SKM-1 treated with dmso at 0.1 percent for 144 hours (cell line): ENCODE results near the gene STK4.
"Not testable (repeated sequence)": the region's sequence is repeated elsewhere in the genome, so short reads cannot be mapped to it uniquely, and the experiment has no call there.

Source experiments
- DNase-seq: peaks from one replicate; lab custom pipeline; 2025; ENCODE audit not compliant: unreplicated experiment; lab: John Stamatoyannopoulos, UW

STK4 gene

DNA sequence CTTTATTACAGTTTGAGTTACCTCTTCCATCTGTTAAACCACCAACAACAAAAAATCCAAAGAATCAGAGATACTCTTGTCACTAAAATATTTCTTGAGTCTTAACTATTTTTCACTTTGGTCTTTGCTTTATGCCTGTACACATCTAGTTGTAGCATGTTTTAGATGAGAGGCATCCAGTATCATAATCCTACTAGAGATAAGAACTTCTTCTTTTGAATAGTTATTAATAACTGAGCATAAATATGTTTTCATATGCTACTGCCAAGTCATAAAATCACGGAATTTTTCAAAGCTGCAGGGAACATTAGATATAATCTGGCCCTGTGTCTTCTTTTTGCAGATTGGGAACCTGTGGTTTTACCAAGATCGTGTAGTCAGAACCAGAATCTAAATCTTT, 55.3 kb downstream of the STK4 start:
- DNase-seq = no peak

DNA sequence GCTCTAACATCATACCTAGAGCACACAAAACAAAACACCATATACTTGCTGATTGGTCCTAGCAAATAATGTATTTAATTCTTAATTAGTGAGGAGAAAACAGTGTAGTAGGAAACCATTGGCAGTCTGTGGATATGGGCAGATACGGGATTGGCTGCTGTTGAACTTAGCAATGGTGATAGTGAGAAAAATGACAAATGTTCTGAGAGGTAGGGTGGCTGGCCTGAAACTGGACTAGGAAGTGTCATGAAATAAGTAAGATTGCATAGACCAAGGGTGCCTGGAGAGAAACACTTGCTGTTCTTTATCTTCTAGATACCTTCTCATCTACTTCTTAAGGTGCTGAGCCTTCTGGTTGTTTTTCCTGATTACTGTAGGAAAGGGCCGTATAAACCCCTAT, 56.8 kb downstream of the STK4 start:
- DNase-seq = not testable (repeated sequence)

DNA sequence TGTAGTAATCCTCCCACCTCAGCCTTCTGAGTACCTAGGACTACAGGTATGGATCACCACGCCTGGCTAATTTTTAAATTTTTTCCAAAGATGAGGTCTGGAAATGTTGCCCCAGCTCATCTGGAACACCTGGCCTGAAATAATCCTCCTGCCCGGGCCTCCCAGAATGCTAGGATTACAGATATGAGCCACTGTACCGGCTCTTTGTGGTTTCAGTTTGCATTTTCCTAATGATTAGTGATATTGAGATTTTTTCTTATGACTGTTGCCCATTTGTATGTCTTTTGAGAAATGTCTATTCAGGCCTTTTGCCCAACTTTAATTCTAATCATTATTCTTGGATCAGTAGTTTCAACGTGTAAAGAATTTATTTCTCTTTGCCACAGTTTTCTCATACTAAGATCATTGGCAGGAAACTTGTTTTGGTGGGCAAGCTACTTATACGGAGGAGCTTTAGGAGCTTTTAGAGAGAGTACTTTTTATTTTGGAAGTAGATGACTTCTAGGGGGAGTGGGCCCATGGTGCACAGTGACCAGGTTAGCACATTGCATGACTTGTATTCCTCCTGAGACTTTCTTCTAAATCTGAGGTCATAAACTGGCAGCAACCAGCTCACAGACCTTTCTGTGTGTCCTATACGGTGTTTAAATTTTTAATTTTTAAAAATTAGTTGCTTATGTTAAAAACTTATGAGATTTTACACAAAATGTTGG, 62.3 kb downstream of the STK4 start:
- no peak for DNase-seq

DNA sequence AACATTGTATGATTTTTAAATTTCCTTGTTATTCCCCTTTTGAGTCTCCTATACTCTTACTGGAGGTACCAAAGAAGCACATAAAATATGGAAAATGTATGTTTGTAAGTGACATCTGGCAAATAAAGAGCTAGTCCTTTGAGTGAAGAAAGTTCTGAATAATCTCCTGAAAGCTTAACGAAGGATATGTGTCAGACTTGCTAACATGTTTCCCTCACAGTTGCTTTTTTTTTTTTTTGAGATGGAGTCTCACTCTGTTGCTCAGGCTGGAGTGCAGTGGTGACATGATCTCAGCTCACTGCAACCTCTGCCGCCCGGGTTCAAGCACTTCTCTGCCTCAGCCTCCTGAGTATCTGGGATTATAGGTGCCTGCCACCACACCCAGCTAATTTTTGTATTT, 63.6 kb downstream of the STK4 start:
- no peak for DNase-seq

DNA sequence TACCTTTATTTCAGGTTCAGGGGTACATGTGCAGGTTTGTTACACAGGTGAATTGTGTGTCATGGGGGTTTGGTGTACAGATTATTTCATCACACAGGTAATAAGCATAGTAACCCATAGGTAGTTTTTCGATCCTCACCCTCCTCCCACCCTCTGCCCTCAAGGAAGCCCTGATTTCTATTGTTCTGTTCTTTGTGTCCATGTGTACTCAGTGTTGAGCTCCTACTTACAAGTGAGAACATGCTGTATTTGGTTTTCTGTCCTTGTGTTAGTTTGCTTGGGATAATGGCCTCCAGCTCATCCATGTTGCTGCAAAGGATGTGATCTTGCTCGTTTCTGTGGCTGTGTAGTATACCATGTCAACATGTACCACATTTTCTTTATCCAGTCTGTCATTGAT, 66.0 kb downstream of the STK4 start:
- no peak for DNase-seq

DNA sequence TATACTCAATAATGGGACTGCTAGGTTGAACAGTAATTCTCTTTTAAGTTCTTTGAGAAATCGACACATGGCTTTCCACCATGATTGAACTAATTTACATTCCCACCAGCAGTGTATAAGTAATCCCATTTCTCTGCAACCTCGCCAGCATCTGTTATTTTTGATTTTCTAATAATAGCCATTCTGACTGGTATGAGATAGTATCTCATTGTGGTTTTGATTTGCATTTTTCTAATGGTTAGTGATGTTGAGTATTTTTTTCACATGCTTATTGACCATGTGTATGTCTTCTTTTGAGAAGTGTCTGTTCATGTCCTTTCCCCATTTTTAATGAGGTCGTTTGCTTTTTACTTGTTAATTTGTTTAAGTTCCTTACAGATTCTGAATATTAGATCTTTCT, 66.5 kb downstream of the STK4 start:
- DNase-seq = no peak

DNA sequence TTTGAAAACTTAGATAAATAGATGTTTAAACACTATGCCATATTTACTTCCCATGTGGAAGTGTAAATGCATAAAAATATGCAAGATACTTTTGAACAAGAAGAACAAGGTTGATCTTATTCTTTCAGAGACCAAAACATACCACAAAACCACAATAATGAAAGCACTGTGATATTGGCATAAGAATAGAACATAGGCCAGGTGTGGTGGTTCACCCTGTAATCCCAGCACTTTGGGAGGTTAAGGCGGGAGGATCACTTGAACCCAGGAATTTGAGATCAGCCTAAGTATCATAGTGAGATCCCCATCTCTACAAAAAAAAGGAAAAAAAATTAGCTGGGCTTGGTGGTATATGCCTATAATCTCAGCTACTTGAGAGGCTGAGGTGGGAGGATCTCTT, 68.1 kb downstream of the STK4 start:
- DNase-seq = no peak

DNA sequence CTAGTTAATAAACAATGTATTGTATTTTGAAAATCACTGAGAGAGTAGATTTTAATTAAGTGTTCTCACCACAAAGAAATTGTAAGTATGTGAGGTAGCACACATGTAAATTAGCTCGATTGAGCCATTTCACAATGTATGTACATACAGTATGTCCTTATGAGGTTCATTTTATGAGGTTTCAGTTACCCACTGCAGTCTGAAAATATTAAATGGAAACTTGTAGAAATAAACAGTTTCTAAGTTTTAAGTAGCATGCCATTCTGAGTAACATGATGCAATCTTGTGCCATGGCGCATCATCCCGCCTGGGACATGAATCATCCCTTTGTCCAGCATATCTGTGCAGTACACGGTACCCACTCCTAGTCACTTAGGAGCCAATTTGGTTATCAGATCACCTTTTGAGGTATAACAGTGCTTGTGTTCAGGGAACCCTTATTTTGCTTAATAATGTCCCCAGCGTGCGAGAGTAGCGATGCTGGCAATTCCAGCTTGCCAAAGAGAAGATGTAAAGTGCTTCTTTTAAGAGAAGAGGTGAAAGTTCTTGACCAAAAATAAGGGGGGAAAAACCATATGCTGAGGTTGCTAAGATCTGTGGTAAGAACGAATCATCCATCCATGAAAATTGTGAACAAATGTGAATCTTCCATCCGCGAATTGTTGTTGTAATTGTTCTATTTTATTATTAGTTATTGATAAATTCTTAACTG, 69.9 kb downstream of the STK4 start:
- DNase-seq = no peak

DNA sequence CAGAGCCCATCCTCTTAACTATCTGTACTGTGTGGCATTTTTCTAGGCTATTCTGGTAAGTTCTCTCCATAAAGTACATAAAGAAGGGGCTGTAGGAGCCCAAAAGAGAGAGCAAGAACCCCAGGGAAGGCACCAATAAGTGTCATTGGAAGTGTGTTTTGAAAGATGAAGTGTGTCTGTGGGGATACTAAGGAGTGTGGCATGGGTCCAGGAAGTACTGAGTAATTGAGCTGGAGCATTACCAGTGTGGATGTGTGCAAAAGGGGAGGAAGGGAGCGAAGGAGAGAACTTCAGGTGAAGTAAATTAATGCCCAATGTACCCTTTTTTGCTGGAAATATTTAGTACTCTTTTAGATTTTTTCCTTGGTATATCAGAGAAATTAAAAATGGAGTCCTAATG, 70.7 kb downstream of the STK4 start:
- DNase-seq = no peak

DNA sequence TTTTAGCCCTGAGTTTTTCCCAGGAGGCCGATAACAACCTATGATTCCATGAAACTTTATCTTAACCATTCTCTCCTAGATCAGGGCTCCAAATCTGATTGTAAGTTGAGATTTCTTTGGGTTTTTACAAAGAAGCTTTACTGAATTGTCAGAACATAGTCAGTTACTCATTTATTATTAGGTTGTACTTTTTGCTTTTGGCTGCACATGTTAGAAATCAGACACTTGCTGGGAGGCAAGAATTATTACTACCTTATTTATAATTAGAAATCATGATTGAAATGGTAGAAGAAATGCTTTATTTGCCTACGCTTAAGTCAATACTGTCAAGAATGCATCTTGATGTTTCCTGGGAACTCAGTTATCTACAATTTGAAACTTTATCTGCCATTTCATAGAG, 71.3 kb downstream of the STK4 start:
- no peak for DNase-seq

DNA sequence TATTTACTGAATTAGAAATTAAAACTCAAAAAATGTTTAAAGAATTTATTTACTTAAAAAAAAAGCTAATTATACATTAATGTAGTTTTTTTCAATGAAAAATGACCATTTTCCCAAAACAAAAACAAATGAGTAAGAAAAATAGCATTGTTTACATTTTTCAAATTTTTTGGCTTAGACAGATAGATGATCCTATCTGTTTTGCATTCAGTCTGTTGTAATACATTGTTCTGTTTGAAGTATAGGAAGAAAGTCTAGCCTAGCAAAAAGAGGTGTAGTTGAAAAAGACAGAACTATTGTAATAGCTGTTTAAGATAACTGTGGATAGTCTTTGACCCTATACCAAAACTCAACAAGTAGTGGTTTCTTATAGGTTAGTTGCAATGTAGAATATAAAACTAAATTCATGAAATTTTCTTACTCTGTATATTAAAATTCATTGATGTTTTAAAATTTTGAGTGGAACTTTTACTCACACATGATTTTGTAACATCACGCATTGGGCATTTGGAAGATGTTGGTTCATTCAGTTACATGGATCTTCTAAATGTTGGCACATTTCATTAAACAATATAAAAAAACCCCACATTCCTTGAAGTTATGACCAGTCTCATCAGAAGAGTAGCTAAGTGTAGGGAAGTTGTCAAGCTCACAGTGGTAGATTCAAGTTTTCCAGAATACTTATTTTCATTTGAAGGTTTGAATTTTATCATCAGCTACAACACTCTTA, 72.6 kb downstream of the STK4 start:
- DNase-seq = no peak

DNA sequence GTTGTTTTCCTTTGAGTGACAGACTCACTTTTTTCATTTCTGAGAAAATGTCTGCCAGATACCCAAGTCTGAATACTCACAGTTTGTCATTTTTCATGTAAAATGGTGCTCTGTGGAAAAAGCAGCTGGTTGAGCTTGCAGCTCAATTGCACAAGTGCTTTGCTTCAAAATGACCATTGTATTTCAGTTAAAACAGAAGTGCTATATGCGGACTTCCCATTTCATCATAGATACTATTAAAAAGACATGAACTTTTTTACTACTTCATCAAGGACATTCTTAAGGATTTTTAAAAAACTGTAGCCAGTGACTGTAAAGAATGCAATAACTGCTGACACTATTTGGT, 73.1 kb downstream of the STK4 start:
- peak; percentile 78 for DNase-seq

DNA sequence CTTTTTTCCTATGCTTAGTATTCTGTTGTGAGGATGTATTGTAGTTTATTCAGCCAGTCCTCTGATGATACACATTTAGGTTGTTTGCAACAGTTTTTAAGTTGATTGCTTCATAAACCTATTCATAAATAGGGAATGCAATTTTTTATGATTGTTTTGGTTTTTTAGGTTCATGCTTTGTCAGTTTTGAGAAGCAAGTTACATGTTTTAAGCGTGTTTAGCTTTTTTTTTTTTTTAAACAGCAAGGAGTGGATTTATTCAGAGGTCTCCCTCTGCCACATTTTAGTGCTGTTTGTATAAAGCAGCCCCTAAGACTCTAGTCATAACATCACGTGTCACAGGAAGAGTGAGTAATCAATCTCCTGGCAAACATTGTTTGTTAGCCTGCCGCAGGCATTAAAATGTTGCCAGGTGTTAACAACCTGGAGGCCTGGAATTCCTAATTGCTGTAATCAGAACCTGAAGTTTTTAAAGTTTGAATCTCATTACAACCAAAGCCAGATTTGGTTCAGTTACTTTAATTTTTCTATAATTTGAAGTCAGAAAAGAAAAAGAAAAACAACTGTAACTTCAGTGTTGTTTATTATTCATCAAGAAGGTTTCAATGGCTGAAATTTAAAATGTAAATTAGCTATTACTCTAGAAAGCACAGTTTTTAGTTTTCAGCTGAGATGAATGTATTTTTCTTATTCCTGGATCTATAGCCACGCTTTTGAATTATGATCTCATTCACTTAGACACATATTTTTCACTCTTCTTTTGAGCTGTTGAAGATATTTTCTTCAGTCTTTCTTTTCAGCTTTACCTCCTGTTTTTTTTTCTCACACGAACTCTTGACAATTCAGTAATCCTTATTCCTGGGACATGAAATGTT, 75.4 kb downstream of the STK4 start:
- DNase-seq = no peak

DNA sequence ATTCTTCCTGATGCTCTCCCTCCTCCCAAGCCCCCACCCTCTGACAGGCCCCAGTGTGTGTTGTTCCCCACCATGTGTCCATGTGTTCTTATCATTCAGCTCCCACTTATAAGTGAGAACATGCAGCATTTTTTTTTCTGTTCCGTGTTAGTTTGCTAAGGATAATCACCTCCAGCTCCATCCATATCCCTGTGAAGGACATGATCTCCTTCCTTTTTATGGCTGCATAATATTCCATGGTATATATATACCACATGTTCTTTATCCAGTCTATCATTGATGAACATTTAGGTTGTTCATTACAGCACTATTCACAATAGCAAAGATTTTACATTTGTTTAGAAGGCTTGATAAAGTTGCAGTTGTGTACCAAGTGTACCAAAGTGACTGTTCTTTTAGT, 76.7 kb downstream of the STK4 start:
- no peak for DNase-seq

DNA sequence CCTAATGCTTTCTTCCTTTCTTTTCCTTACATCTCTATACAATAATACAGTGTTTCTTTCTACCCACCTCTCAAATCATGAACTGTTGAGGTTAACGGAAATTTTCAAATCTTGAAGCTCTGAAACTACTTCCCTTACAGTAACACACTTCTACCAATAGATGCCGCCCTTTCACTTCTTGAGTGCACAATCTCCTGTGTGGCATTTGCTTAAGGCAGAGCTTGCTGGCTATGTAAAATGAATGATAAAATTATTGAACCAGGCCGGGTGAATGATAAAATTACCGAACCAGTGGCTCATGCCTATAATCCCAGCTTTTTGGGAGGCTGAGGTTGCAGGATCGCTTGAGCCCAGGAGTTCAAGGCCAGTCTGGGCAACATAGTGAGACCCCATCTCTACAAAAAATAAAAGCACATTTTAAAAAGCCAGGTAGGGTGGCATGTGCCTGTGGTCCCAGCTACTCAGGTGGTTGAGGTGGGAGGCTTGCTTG, 77.8 kb downstream of the STK4 start:
- peak; percentile 54 for DNase-seq

DNA sequence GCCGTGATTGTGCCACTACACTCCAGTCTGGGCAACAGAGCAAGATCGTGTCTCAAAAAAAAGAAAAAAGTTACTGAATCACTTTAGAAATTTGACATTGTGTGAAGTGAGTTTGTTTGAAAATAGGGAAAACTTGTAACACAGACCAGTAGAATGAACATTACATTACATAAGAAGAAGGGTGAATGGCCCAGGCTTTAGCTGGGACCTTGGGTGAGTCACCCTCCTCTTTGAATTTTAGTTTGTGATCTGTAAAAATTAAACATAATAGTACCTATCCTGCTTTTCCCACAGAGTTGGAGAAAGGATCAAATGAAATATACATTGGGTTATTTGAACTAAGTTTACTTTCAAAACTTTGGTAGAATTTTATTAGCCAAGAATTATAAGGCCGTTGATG, 78.3 kb downstream of the STK4 start:
- no peak for DNase-seq

DNA sequence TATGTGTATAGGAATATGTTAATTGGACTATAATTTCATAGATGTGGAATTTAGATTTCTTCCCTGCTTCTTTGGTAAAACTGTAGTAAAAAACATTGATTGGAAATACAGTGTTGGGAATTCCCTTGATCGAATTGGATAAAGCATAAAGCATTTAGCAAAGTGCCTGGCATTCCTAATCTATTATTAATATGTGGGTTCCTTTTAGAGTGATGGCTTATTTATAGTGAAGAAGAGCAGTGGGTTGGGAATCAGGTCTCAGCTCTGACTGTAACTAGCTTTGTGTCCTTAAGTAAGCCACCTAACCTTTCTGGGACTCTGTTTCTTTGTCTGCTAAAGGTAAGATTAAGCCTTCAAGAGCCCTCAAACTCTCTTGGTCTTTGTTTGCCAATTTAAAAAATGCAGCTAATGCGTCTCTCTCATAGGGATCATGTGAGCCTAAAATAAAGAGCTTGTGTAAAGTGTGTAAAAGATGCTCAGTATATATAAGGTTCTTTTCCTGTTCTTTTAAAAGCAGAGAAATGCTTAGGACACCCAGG, 81.3 kb downstream of the STK4 start:
- DNase-seq = no peak

DNA sequence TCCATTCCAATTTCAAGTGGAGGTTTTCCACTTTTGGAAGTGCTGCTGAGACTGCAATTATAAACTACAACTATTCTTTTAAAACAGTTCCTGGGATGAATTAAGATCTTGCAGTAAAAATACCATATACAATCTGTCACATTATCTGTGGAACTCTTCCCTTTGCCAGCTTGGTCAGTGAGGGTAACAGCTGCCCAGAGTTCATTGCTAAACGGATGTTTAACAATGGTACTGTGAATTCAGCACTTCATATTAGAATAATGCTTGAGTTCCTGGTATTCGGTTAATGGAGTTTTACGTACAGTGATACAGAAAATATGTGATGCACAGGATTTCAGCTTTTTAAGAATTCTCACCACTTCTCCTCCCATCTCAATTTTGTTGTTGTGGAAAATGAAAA, 83.1 kb downstream of the STK4 start:
- DNase-seq = no peak

DNA sequence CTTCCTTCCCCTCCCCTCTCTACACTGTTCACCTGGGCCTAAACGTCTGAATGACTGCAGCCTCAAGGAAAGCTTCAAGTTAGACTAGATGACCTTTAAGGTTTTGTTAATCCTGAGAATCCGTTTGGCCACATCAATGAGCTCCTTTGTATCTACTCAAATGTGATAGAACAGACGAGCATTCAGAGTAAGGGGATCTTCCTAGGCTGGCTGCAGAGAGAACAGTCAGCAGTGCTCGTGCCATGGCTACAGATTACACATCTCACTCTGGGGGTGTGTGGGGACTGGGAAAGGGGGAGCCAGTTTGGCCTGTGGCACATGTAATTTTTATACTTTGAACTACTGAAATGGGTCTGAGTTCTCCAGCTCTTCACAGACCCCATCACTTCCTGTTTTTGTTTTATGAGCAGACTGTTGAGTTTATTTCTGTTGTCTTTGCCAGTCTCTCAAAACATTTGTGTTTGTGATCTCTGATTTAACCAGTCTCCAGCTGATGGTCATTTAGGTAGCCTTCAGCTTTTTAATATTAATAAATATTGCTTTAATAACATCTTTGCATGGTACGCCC, 83.7 kb downstream of the STK4 start:
- no peak for DNase-seq

DNA sequence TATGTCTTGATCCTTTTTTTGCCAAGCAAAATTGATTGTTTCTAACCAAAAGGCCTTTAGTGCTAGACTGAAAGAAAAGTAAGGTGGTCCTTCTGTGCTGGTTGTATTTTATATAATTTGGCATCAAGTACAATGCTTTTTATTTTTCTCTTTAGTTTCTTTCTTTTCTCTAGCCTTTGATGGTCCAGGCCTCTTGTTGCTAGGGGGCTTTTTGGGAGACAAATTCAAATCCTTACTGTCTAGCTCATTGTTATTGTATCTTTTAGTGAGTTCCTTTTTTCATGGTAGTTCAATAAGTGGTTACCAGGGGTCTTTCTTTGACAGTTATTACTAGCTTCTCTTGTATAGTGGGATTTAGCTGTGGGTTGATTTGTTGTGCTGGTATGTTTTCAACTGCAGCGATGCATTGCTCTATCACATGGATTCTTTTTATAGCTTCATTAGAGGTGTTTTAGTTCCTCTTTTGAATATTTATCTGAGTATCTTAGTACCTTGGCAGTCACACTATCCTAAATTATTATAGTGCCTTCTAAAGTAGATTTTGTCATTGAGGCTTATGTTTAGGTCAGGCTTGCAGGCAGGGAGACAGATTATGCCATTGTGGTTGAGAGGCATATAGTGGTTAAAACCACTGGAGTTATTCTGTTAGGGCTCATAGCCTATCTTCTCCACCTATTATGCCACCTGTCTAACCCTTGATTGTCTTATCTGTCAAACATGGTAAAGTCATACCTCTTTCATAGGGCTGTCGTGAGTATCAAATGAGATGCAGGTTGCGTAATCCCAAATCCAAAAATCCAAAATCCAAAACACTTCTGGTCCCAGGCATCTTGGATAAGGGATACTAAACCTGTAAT, 85.1 kb downstream of the STK4 start:
- no peak for DNase-seq
